ENCODE results near the gene UBE3C. TPM values are rescaled to one million over a fixed set of nuclear protein-coding genes. Genes with fewer than 3 reads are reported as not detected.
"Not testable (repeated sequence)": the region's sequence is repeated elsewhere in the genome, so short reads cannot be mapped to it uniquely, and the experiment has no call there.

UBE3C gene
- total RNA-seq, 1 experiment from 2014 or later, result 72.7 TPM

DNA sequence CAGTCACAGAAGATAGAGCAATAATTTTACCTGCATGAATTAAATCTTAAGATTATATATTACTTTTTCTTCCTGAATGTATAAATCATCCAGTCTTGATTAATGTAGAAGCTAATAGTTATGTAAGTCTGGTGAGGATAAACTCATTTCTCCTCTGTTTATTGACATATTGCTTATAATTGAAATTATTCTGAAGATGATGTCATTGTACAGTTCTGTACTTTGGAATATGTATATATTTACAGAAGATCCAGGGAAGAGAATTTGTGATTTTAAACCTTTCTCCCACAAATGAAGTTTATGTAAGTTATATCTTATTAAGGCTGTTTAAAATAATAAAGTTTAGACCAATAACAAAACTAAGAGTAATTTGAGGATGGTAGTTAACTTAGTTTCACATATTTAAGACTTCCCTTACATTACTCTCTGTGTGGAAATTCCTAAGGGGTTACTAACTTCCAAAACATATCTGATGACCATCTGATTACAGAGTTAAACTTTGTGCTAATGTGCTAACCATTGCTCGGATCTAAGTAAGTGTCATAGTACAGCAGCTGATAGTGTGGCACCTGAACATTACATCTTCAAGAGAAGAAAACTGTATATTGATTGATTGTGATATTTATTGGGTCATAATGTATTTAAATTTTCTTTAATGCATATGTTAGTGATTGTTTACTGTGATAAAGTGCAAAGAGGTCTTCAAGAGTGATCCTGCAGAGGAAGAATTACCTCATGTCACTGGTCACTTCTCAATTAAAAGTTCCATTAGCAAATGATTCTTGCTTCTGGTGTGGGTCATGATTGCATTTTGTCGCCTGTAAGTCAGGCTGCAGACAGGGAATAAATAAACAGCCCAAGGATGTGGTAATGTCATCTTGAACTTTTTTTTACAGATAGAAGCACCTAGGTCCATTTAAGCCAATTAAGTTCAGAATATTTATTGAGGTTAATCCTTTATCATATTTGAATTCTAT is 96.9 kb downstream of the UBE3C start:
- peak; percentile 62 for DNase-seq (ENCODE audit: low read depth)

GRCh38 chr7:157238087-157238486 is 99.4 kb downstream of the UBE3C start:
- DNase-seq (ENCODE audit: low read depth), result no peak

- no peak for DNase-seq (ENCODE audit: low read depth)
Observed at GRCh38 chr7:157239571-157240270, 101.0 kb downstream of the UBE3C start.

GRCh38 chr7:157241631-157242030 is 102.9 kb downstream of the UBE3C start:
- DNase-seq (ENCODE audit: low read depth), result no peak

GRCh38 chr7:157244516-157245294 is 106.0 kb downstream of the UBE3C start:
- DNase-seq (ENCODE audit: low read depth), result no peak

DNA sequence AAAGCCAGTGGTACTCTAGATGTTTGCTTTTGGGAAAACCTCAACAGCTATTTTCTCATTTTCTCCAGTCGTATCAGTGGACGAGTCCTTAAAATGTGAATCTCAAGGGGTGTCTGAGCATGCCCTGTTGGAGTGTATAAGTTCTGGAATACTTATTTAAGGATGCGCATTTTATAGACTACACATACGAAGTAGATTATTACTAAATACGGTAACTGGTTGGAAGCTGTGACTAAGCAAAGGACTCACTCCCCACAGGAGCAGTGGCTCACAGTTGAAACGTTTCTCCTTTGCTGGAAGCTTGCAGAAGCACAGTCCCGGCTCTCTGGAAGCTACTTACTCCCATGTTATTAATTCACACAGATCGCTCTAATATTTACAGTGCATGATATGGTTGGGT is 107.3 kb downstream of the UBE3C start:
- no peak for DNase-seq (ENCODE audit: low read depth)

DNA sequence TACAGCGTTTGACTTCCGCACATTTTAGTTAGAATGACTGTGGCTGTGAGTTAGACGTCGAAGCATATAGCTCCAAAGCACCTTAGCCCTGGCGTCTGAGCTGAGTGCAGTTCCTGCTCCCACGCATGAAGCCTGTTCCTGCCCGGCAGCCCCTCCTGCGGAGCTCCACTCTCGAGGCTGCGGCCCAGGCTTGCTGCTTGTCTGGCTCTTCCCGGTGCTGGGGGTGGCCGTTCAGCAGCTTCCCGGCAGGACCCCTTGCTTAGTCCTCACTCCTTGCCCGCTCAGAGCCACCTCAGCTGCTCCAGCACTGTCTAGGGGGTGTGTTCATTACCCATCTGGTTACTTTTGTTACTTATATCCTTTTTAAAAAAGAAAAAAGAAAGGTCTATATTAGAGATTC is 109.9 kb downstream of the UBE3C start:
- no peak for DNase-seq (ENCODE audit: low read depth)

GRCh38 chr7:157250605-157251228 is 112.0 kb downstream of the UBE3C start:
- peak; percentile 50 for DNase-seq (ENCODE audit: low read depth)

DNA sequence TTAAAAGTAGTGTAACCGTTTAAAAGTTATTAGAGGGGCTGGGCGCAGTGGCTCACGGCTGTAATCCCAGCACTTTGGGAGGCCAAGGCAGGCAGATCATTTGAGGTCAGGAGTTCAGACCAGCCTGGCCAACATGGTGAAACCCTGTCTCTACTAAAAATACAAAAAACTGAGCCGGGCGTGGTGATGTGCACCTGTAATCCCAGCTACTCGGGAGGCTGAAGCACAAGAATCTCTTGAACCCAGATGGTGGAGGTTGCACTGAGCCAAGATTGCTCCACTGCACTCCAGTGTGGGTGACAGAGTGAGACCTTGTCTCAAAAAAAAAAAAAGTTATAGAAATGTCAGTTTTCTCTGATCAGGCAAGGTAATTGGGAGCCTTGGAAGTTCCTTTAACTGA is 113.1 kb downstream of the UBE3C start:
- not testable (repeated sequence) for DNase-seq (ENCODE audit: low read depth)

GRCh38 chr7:157253850-157254249 is 115.1 kb downstream of the UBE3C start:
- DNase-seq (ENCODE audit: low read depth), result no peak

DNA sequence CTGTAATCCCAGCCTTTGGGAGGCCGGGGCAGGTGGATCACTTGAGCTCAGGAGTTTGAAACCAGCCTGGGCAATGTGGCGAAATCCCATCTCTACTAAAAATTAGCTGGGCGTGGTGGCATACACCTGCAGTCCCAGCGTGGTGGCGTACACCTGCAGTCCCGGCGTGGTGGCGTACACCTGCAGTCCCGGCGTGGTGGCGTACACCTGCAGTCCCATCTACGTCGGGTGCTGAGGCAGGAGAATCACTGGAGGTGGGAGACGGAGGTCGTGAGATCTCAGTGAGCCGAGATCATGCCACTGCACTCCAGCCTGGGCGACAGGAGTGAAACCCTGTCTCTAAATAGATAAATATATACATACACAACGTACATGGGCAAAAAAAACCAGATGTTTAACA is 116.1 kb downstream of the UBE3C start:
- DNase-seq (ENCODE audit: low read depth), result not testable (repeated sequence)

DNA sequence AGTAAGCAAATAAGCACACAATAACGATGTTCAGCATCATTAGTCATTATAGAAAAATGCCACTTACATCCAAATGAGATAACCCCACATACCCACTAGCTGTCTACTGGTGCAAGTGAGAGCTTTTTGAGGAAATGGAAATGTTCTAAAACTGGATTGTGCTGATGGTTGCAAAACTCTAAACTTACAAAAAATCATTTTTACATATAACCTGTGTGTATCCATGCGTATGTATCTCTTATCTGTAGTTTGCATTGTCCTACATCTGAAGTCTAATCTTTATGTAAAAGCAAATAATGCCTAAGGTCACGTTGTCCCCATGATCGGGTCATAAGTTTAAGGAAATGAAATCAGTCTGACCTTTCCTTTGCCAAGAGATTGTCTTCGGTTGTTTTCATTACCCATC is 116.5 kb downstream of the UBE3C start:
- DNase-seq (ENCODE audit: low read depth), result no peak

GRCh38 chr7:157263156-157263555 is 124.4 kb downstream of the UBE3C start:
- DNase-seq (ENCODE audit: low read depth), result no peak

DNA sequence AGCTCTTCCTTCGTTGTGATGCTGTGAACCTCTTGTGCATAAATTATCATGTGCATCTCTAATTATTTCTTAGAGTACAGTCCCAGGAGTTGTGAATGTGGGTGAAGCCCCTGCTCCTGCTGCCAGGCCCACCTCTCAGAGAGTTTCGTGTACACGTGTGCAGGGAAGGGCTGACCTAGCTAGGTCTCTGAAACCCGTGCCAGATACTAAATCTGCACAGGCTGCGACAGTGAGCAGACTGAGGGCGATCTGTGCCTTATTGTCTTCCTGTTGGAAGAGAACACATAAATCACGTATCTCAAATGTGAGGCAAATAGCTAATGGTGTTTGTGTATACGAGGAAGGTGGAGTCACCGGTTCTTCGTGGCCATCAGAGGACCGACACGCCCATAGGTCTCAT is 126.3 kb downstream of the UBE3C start:
- DNase-seq (ENCODE audit: low read depth), result no peak

DNA sequence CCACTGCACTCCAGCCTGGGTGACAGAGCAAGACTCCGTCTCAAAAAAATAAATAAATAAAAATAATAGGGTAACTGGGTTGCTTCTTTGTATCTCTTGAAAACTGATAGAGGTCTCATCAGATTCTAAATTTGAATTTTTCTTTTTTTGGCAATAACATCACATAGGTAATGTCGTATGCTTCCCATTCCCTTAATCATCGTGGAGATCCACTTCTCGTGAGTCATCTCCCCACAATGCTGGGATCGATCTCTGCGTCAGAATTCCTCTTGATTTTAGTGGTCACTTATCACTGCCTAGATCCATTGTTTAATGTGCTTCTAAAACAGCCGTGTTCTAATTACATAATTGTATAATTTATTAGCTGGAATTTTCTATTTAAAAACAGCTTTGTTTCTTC is 127.5 kb downstream of the UBE3C start:
- DNase-seq (ENCODE audit: low read depth), result no peak

DNA sequence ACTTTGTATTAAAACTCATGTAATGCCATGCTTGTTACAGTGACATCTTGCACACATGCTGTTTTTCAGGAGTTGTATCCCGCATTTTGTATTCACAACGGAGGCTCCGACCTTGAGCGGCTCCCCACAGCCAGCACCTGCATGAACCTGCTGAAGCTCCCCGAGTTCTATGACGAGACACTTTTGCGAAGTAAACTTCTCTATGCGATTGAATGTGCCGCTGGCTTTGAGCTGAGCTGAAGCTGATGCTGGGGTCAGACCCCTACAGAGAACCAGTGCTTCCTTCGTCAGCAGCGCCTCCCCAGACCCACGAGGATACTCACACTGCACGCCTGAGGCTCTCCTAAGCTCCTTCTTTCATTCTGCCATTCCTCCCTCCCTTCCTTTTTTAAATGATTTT is 128.8 kb downstream of the UBE3C start:
- no peak for DNase-seq (ENCODE audit: low read depth)

DNA sequence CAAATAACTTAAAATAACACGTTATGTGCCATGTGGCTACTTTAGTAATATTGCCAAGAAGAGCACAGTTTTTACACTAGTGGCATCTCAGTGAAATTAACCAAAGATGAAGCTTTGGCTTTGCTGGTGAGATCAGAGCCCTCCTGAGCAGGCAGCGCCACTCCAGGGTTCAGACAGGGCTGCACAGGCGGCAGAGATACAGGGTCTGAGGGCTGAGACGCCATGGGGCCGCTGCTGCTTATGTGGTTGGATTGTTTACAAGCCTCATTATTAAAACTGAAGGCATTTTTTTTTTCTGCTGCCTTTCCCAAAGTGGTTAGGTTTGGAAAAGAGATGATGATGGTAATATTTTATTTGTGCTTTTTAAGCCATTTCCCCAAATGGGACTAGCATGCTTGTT is 129.2 kb downstream of the UBE3C start:
- DNase-seq (ENCODE audit: low read depth), result no peak

DNA sequence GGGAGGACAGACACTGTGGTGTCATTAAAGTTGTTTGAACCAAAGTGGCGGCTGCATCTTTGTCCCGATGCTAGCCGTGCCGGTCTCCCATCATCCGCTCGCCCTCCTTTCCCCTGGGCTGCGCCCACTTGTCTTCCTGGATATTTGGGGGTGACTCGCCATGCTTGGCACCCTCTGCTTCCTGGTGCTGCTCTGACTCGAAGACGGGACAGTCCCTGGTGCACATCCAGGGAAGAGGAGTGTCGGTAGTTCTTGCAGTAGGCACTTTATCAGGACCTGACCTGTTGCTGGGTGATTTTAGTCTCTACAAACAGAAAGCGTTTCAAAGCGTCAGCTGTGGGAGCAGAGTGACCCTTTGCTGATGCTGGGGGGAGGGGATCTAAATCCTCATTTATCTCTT is 129.8 kb downstream of the UBE3C start:
- DNase-seq (ENCODE audit: low read depth), result no peak

- no peak for DNase-seq (ENCODE audit: low read depth)
Observed at GRCh38 chr7:157269341-157270059, 130.8 kb downstream of the UBE3C start.

- DNase-seq (ENCODE audit: low read depth), result no peak
Observed at GRCh38 chr7:157270060-157270444, 131.3 kb downstream of the UBE3C start.
